ENCODE results near the gene LRMDA.

Gene LRMDA

GRCh38 chr10:76206797-76207352 is 775.5 kb downstream of the LRMDA start:
- no peak for DNase-seq (ENCODE audit: low read depth in 2 of 2)

- no peak for DNase-seq (ENCODE audit: low read depth in 2 of 2)
These were observed 777.7 kb downstream of the LRMDA start for GRCh38 chr10:76209135-76209534.

DNA sequence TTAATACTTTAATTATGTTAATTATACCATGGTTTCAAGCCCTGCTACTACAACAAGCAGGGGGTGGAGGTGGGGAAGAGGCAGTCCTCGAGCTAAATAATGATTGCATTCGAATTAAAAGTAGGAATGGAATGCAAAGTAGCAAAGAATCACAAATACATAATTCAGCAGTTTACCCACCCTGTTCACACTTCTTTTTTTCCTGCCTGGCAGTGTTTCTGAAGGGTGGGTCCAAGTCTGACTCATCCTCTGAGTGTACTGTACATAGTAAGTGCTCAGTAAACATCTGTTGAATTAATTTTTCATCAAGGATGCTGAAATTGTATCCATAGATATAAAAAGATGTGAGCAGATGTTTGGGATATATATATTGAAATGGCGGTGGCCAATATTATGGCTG is 778.8 kb downstream of the LRMDA start:
- DNase-seq (ENCODE audit: low read depth in 2 of 2): no peak

- DNase-seq (ENCODE audit: low read depth in 2 of 2): no peak
These were observed 780.3 kb downstream of the LRMDA start for GRCh38 chr10:76211691-76212090.

DNA sequence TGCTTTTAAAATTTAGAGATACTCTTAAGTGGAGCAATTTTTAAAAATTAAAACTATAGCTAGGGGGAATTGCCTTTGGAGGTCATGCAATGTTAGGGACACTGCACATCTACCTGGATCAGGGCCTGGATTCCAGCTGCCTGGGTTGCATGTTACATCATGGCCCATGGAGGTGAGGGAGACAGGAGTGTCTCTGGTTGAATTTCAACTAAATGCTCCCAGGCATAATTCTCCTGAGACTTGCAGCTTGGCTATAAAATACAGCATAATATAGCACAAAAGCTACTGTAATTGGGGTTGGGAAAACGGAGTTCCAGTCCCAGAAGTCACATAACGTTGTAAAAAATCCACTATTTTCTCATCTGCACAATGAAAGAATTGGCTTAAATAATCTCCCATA is 782.5 kb downstream of the LRMDA start:
- no peak for DNase-seq (ENCODE audit: low read depth in 2 of 2)

GRCh38 chr10:76218035-76218434 is 786.6 kb downstream of the LRMDA start:
- DNase-seq (ENCODE audit: low read depth in 2 of 2): no peak

DNA sequence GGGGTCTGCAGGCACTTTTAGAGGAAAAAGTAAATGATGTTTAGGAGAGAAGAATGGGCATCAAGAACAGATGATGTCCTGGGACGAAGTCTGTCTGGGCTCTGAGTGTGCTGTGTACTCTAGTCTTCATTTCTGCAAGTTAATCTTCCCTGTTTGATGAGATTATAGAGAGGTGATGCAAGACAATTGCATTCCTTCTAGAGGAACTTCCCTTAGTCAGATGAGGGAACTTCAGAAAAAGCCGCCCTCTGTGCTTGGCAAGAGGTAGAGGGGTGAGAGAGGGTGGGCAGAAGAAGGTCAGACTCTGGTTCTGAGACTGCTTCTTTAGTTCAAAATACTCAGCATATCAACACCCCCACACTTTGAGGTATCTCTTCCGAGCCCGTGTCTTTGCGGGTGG is 797.9 kb downstream of the LRMDA start:
- no peak for DNase-seq (ENCODE audit: low read depth in 2 of 2)

DNA sequence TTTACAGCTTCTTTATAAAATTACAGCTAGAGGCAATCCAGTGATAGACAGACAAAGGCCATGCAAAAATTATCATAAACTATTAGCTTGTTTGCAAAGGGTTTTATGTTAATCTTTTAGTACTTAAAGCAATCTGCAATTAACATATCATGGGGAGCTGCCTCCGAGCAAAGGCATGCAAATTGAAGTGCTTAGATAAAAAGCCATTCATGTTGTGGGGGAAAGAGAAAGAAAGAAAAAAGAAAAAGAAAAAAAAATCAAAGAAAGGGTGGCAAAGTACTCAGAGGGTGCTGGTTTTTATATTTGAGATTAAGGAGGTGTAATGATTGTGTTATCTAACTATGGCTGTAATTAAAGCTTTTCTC is 799.5 kb downstream of the LRMDA start:
- DNase-seq (ENCODE audit: low read depth in 2 of 2): no peak

- DNase-seq (ENCODE audit: low read depth in 2 of 2): no peak
These were observed 800.0 kb downstream of the LRMDA start for GRCh38 chr10:76231286-76231934.

DNA sequence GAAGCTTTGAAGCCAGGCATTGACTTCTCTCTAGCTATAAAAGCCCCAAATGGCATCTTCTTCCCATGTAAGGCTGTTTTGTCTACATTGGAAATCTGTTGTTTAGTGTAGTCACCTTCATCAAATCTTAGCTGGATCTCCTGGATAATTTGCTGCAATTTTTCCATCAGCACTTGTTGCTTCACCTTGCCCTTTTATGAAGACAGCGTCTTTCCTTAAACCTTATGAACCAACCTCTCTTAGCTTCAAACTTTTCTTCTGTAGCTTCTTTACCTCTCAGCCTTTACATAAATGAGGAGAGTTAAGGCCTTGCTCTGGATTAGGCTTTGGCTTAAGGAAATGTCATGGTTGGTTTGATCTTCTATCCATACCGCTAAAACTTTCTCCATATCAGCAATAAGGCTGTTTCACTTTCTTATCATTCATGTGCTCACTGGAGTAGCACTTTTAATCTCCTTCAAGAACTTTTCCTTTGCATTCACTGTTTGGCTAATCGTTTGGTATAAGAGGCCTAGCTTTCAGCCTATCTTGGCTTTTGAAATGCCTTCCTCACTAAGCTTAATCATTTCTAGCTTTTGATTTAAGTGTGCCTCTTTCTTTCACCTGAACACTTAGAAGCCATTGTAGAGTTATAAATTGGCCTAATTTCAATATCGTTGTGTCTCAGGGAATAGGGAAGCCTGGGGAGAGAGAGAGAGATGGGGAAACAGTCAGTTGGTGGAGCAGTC is 803.2 kb downstream of the LRMDA start:
- no peak for DNase-seq (ENCODE audit: low read depth in 2 of 2)

DNA sequence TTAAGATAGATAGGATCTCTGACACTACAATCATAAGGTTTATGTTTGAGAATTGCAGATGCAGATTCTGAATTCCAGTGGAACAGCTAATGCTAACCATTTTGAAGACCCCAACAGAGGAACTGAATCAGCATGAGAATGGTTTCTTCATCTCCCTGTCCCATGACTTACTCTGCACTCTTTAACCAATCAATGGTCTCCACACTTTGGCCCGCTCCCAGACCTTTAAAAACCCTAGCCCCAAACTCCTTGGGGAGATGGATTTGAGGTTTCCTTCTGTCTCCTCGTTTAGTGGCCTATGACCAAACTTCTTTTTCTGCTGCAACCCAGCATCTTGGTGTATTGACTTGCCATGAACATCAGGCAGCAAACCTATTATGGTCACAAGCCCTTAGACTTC is 804.9 kb downstream of the LRMDA start:
- no peak for DNase-seq (ENCODE audit: low read depth in 2 of 2)

DNA sequence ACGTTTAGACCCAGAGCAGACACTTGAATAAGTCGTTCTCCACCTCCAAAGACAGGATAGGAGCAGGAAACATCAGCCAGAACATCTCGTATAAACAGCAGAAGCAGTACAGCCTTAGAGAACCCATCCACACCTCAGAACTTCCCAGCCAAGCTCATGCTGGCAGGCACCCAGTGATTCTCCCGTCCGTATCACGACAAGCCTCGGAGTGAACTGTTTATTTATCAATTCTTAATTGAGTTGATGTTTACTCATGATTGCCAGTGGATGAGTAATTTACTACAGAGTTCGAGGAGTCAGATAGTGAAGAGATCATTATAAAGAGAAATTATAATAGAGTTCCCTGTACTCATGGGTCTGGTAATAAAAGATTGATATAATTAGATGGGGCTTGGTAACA is 811.5 kb downstream of the LRMDA start:
- no peak for DNase-seq (ENCODE audit: low read depth in 2 of 2)

GRCh38 chr10:76244061-76244686 is 812.8 kb downstream of the LRMDA start:
- no peak for DNase-seq (ENCODE audit: low read depth in 2 of 2)

GRCh38 chr10:76245951-76246495 is 814.6 kb downstream of the LRMDA start:
- no peak for DNase-seq (ENCODE audit: low read depth in 2 of 2)

DNA sequence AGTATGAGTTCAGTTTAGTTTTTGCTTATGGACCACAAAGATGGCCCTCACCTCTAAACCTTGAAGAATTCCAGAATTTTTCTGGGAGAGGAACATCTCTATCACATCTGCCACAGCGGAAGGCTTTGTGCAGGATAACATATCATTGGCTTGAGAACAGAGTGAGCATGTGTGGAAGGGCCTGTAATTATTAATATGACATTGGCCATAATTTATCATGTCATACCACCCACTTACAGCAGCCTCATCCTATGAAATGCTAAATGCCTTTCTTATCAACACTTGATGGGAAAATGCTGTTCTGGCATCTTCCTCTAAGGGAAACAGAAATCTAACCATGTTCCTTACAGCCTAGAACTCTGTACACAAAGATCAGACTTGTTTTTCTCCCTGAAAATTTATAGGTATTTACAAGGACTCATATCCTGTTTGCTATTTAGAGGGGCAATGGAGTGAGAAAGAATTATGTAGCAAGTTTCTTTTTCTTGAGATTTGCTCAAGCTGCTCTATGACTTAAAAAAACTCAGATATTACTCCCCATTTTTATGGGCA is 817.3 kb downstream of the LRMDA start:
- no peak for DNase-seq (ENCODE audit: low read depth in 2 of 2)

- no peak for DNase-seq (ENCODE audit: low read depth in 2 of 2)
These were observed 820.6 kb downstream of the LRMDA start for GRCh38 chr10:76251841-76252671.

DNA sequence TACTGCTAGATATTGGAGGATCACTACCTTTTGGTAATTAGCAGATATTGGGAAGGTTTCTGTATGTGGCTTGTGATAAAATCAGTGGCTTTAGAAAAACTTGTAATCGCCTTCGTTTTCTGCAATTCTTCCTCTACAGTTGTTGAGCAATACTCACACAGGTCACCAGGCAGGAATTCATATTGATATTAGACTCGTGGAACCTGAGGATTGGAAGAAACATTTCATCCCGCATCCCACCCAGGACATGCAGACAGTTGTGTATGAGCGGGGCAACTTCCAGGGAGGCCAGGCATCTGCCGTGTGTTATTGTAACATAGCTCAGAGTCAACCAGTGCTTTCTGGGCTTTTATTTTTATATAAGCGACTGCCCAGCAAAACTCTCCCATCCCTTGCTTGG is 821.3 kb downstream of the LRMDA start:
- no peak for DNase-seq (ENCODE audit: low read depth in 2 of 2)

DNA sequence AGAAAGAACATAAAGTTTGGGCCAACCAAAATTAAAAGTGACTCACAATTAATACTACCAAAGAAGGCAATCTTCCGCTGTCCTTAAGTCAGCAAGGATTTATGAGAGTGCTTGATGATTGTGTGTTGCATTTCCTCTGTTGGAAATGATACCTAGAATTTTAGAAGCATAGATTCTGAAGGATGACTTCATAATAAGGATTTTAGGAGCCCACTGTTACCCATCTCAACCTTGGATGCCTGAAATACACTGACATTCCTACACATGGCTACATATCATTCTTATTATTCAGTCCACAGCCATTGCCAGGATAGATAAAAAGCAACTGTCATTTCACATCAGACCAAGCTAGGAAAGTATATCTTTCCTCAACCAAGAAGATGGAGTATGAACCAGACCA is 823.8 kb downstream of the LRMDA start:
- no peak for DNase-seq (ENCODE audit: low read depth in 2 of 2)

DNA sequence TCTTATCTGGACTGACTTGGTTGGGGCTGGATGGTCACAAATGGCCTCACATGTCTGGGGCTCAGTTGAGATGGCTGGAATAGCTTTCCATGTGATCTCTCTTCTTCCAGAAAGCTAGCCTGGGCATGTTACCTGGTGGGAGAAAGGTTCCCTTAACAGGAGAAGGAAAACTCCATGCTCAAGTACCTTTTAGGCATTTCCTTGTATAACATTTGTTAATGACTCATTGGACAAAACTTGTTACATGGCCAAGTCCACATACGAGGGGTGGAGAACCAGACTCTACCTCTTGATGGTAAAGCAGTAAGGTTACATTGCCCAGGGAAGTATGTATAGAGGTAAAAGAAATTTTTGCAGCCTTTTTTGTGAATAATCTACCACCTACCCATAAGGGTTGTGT is 826.4 kb downstream of the LRMDA start:
- DNase-seq (ENCODE audit: low read depth in 2 of 2): no peak

DNA sequence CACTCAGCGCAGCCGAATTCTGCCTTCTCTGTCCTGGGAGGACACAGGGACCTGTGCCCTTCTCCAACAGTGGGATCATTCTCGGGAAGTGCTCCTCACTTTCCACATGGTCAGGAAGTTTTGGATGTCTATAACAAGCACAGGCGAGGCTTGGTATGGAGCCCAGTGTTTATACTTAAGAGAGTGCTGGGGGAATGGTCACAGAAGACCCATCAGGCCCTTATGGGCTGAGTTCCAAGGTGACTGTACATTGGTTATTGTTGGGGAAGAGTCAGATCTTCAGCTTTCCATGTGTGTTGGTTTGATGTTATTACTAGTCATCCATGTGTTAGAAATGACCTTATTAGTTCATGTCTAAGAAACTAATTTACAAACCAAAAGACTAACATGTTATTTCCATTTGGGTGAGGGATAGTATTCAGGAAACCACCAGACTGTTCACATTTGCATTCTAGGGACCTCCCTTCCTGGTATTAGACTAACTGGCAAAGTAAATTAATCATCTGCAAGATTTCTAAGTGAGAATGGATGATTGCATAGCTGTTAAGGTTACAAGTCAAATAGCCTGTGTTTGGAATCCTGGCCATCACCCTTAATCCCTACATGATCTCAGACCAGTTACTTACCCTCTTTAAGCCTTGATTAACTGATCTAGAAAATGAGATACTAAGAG is 834.2 kb downstream of the LRMDA start:
- DNase-seq (ENCODE audit: low read depth in 2 of 2): no peak

DNA sequence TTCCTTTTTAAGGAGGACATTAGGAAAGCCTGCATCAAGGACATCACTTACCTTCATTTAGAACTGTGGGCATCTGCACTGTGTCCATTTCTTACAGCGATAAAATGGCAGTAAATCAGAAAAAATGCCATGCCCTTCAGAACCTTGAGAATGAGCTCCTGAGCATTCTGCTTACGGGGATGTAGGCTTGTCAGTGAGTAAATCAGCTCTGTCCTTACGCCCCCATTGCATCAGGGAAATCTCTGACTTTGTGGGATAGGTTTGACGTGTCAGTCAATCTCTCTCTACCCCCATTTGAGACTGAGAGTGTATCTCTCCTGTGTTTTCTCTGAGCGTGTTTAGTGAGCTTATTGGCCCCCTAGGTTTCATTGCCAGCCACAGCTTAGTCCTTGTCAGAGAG is 837.1 kb downstream of the LRMDA start:
- DNase-seq (ENCODE audit: low read depth in 2 of 2): no peak
